Colonic mucosa (tissue), 4 donors: Measurements from ENCODE around the gene COL12A1. TPM values are rescaled to one million over a fixed set of nuclear protein-coding genes. Genes with fewer than 3 reads are reported as not detected.

Source experiments
- DNase-seq: peaks from one replicate; pipeline ENCODE4 v3.0.0-alpha.2; 2020
- H3K27ac ChIP-seq: fragments of 200-600 bp; one replicate; pipeline ENCODE4 v1.8.0; 2021
- H3K27me3 ChIP-seq: fragments of 200-600 bp; one replicate; pipeline ENCODE4 v1.8.0; 2021
- H3K36me3 ChIP-seq: fragments of 200-600 bp; one replicate; pipeline ENCODE4 v1.8.0; 2021
- H3K4me1 ChIP-seq: fragments of 200-600 bp; one replicate; pipeline ENCODE4 v1.8.0; 2021; ENCODE audit warnings: mild to moderate bottlenecking
- H3K4me3 ChIP-seq: fragments of 200-600 bp; one replicate; pipeline ENCODE4 v1.8.0; 2021
- H3K9ac ChIP-seq, 2 donors: one replicate each; pipeline ENCODE4 v1.7.0; 2013; ENCODE audit warnings: control low read depth in 2 of 2, low read depth in 2 of 2, low read length in 2 of 2
- H3K9me3 ChIP-seq: fragments of 200-600 bp; one replicate; pipeline ENCODE4 v1.8.0; 2021
- CTCF ChIP-seq: fragments of 200-600 bp; IDR thresholded peaks from one replicate; pipeline ENCODE4 v1.8.0; 2022; ENCODE audit warnings: antibody characterized with exemption, mild to moderate bottlenecking
- intact Hi-C: fragments of 100-400 bp; cut with DNase I; formaldehyde crosslinking; loops from one replicate; pipeline ENCODE4 v1.14.1; 2022
- total RNA-seq, 2 donors: library from RNA; stranded (reverse); fragmentation: NEBNext Ultra II Directional in 1 of 2; extraction: Animal tissue kit (Norgen Biotek cat#: 25700) in 1 of 2; gene quantifications; one replicate each; pipeline ENCODE4 v1.2.1, GENCODE V29; 2021
- donor health status: healthy.
- donor health status: DM: no; HTN: no; CAD: no.
- donor health status: DM: no; HTN: no; CAD: no.

Gene COL12A1
- total RNA-seq = 10 to 100 TPM in 1 of 2 donors, 1 to 10 TPM in 1; 3.6 to 20.2 TPM

- Histone ChIP-seq H3K9ac (peak within 1 kb of the TSS; percentile 52 to 64), H3K27me3 (peaks cover 54% of the 10 kb centered on the region), H3K27ac (peak within 1 kb of the TSS; percentile 43), H3K4me3 (peak within 1 kb of the TSS; percentile 31), H3K36me3 (no peaks in the 10 kb centered on the region), H3K4me1 (peaks cover 5% of the 10 kb centered on the region), H3K9me3 (no peaks in the 10 kb centered on the region)
- DNase-seq = peak; percentile 70
- intact Hi-C loops = loop anchor here (5.0 kb wide), 2 partner anchors 794 to 1349 kb away; no protein-coding TSS in a partner anchor
- TF ChIP-seq CTCF = no peak
These were observed at the start of gene COL12A1 for GRCh38 chr6:75205776-75206575. TSS of gene COL12A1 (minus strand) at chr6:75206053. CDS start at chr6:75202792, 3,261 bp downstream.

DNA sequence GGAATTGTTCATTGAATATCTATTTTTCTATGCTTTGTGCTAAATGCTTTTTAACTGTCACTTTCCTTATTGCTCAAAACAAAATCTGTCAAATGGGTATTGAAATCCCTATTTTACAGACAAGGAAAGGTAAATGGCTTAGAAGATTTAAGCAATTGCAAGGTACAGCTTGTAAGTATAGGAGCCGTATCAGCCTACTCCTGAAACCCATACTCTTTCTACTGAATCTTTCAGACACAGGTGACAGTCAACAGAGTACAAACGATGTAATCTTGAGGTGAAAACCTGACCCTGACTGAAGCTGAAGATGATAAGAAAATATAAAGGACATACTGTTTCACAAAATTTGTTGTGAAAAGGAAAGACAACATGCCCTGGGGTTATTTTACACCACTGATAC is 44.7 kb upstream of the COL12A1 start:
- no peak overlapping the region for H3K4me3 ChIP-seq
- no peak for TF ChIP-seq CTCF
- no peaks in the 10 kb centered on the region for H3K4me1 ChIP-seq
- H3K27me3 ChIP-seq = no peaks in the 10 kb centered on the region
- H3K9me3 ChIP-seq = no peaks in the 10 kb centered on the region
- no peak for DNase-seq
- intact Hi-C loops = no loop called here
- H3K36me3 ChIP-seq = peaks cover 3% of the 10 kb centered on the region
- no peak overlapping the region for H3K9ac ChIP-seq
- no peak overlapping the region for H3K27ac ChIP-seq

DNA sequence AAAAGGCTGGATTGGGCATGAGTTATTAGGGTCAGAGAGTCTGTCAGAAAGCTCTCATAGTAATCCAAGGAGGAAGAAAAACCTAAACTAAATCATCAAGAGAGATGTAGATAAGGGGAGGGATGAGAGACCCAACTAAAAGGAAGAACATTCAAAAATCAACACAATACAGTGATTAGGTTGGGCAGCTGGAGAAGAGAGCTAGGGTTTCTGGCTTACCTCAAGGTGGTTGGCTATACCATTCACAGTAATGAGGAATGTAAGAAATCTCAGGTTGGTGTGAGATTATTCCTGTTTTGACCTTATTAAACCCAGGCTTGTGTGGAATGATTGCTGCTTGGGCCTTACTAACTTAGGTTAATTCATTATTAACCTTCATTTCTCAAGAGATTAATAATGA is 44.0 kb upstream of the COL12A1 start:
- no peak overlapping the region for H3K27ac ChIP-seq
- no peak overlapping the region for H3K4me3 ChIP-seq
- no peaks in the 10 kb centered on the region for H3K4me1 ChIP-seq
- TF ChIP-seq CTCF = no peak
- intact Hi-C loops = no loop called here
- H3K27me3 ChIP-seq = no peaks in the 10 kb centered on the region
- no peaks in the 10 kb centered on the region for H3K36me3 ChIP-seq
- DNase-seq = no peak
- H3K9me3 ChIP-seq = no peaks in the 10 kb centered on the region
- no peak overlapping the region for H3K9ac ChIP-seq

GRCh38 chr6:75246386-75246785 is 40.5 kb upstream of the COL12A1 start:
- H3K9me3 ChIP-seq = no peaks in the 10 kb centered on the region
- H3K36me3 ChIP-seq = no peaks in the 10 kb centered on the region
- no peak for TF ChIP-seq CTCF
- no peaks in the 10 kb centered on the region for H3K27me3 ChIP-seq
- no peak overlapping the region for H3K9ac ChIP-seq
- DNase-seq = no peak
- H3K4me1 ChIP-seq = no peaks in the 10 kb centered on the region
- no peak overlapping the region for H3K4me3 ChIP-seq
- no peak overlapping the region for H3K27ac ChIP-seq
- intact Hi-C loops = no loop called here

DNA sequence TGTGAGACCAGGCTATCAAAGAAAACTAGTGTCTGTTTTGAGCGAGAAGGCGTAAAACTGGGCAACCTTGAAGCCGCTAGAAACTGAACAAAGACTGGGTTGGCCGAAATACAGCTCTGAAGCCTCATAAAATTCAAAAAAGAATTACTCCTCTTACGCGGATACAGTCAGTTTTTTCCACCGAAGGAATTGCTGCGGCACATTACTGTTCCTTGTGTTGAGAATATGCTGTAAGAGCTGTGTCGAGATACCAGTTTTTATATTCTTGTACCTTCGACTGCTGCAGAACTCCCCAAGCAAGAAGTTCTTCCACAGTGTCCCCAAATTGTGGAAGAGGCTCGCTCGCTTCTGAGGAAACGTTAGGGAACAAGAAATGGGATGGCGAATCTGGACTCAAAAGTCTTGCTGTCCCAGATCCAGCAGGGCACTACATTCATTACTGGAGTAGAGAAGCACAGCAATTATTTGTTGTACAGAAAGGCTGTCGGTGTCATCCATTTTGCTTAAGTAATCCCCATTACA is 38.3 kb upstream of the COL12A1 start:
- H3K36me3 ChIP-seq = no peaks in the 10 kb centered on the region
- H3K9me3 ChIP-seq = no peaks in the 10 kb centered on the region
- H3K27me3 ChIP-seq = no peaks in the 10 kb centered on the region
- no peak for TF ChIP-seq CTCF
- H3K4me1 ChIP-seq = no peaks in the 10 kb centered on the region
- DNase-seq = peak; percentile 23
- H3K4me3 ChIP-seq = peak overlapping the region; percentile 56
- intact Hi-C loops = no loop called here
- peak overlapping the region; percentile 25 to 99 for H3K9ac ChIP-seq
- peak overlapping the region; percentile 91 for H3K27ac ChIP-seq
